Neuronal stem cell (in vitro differentiated cells): ENCODE data around the gene LPAR5.

Source experiments
- DNase-seq: peaks from one replicate; pipeline ENCODE4 v3.0.0-alpha.2; 2013; ENCODE audit warnings: low spot score
- H2AFZ ChIP-seq: one replicate; pipeline ENCODE4 v1.6.1; 2013; ENCODE audit warnings: mild to moderate bottlenecking, low read length, inconsistent platforms
- H2AK5ac ChIP-seq: 2 replicates; pipeline ENCODE4 v1.6.1; 2013; ENCODE audit warnings: low read depth, mild to moderate bottlenecking, inconsistent platforms, low read length, moderate library complexity, mixed read lengths
- H2BK120ac ChIP-seq: 2 replicates; pipeline ENCODE4 v1.6.1; 2013; ENCODE audit warnings: low read depth, mild to moderate bottlenecking, inconsistent platforms, low read length, moderate library complexity, mixed read lengths
- H2BK12ac ChIP-seq: one replicate; pipeline ENCODE4 v1.6.1; 2013; ENCODE audit warnings: low read length, inconsistent platforms
- H2BK15ac ChIP-seq: 2 replicates; pipeline ENCODE4 v1.6.1; 2013; ENCODE audit warnings: mild to moderate bottlenecking, low read length, inconsistent platforms, mixed read lengths
- H2BK5ac ChIP-seq: one replicate; pipeline ENCODE4 v1.6.1; 2013; ENCODE audit warnings: inconsistent platforms, mild to moderate bottlenecking, low read length, moderate library complexity
- H3K14ac ChIP-seq: one replicate; pipeline ENCODE4 v1.6.1; 2013; ENCODE audit warnings: low read length, inconsistent platforms
- H3K18ac ChIP-seq: 2 replicates; pipeline ENCODE4 v1.6.1; 2013; ENCODE audit warnings: low read length, inconsistent platforms
- H3K23ac ChIP-seq: 2 replicates; pipeline ENCODE4 v1.6.1; 2013; ENCODE audit warnings: low read depth, mild to moderate bottlenecking, mixed read lengths, low read length, inconsistent platforms; ENCODE audit not compliant: poor library complexity
- H3K27ac ChIP-seq: replicated peaks from 3 replicates; pipeline ENCODE4 v1.5.1; 2013; ENCODE audit warnings: low read length, inconsistent platforms
- H3K27me3 ChIP-seq, 3 experiments: 2 replicates each; pipeline ENCODE4 v1.6.1; 2013; ENCODE audit warnings: low read length in 3 of 3, mild to moderate bottlenecking in 2 of 3, inconsistent platforms in 1 of 3, low read depth in 1 of 3, mixed read lengths in 1 of 3, moderate library complexity in 1 of 3; ENCODE audit not compliant: control insufficient read depth in 3 of 3, insufficient read depth in 3 of 3
- H3K36me3 ChIP-seq, 2 donors: replicated peaks in 1 of 2; 2 replicates each; pipeline ENCODE4 v1.6.1; 2013; ENCODE audit warnings: low read length in 2 of 2; ENCODE audit not compliant: control insufficient read depth in 2 of 2, insufficient read depth in 2 of 2
- H3K4ac ChIP-seq: 2 replicates; pipeline ENCODE4 v1.6.1; 2013; ENCODE audit warnings: inconsistent platforms, mild to moderate bottlenecking, low read length, moderate library complexity
- H3K4me1 ChIP-seq, 2 donors: 1 replicate in 1 of 2; 2 replicates in 1 of 2; pipeline ENCODE4 v1.6.1; 2013; ENCODE audit warnings: low read length in 2 of 2, low read depth in 1 of 2; ENCODE audit not compliant: control insufficient read depth in 2 of 2, insufficient read depth in 1 of 2
- H3K4me2 ChIP-seq: one replicate; pipeline ENCODE4 v1.6.1; 2013; ENCODE audit warnings: mild to moderate bottlenecking, low read length, inconsistent platforms; ENCODE audit not compliant: insufficient read depth, poor library complexity, severe bottlenecking
- H3K4me3 ChIP-seq, 2 donors: 2 replicates each; pipeline ENCODE4 v1.5.1; 2013; ENCODE audit warnings: low read length in 2 of 2, mild to moderate bottlenecking in 2 of 2, inconsistent platforms in 1 of 2, moderate library complexity in 1 of 2
- H3K79me1 ChIP-seq: one replicate; pipeline ENCODE4 v1.6.1; 2013; ENCODE audit warnings: low read depth, mild to moderate bottlenecking, inconsistent platforms, low read length, moderate library complexity
- H3K9ac ChIP-seq: one replicate; pipeline ENCODE4 v1.6.1; 2013; ENCODE audit warnings: mild to moderate bottlenecking, low read depth, low read length, inconsistent platforms; ENCODE audit not compliant: poor library complexity
- H3K9me3 ChIP-seq, 2 donors: replicated peaks in 1 of 2; 2 replicates each; pipeline versions ENCODE3 to v1.6.1; 2013; ENCODE audit warnings: low read length in 2 of 2, mild to moderate bottlenecking in 2 of 2, inconsistent platforms in 1 of 2, low read depth in 1 of 2, mixed read lengths in 1 of 2, moderate library complexity in 1 of 2; ENCODE audit not compliant: control insufficient read depth in 2 of 2, insufficient read depth in 1 of 2
- H4K8ac ChIP-seq: one replicate; pipeline ENCODE4 v1.6.1; 2013; ENCODE audit warnings: low read depth, mild to moderate bottlenecking, inconsistent platforms, low read length, moderate library complexity
- H4K91ac ChIP-seq: one replicate; pipeline ENCODE4 v1.6.1; 2013; ENCODE audit warnings: low read length, low read depth, mild to moderate bottlenecking, inconsistent platforms; ENCODE audit not compliant: poor library complexity
- WGBS, 2 donors: extraction: QIAGEN DNeasy Blood & Tissue Kit; methylation state at CpG; one replicate each; pipeline ENCODE4 v1.1.7; 2013; ENCODE audit warnings: missing lambda C conversion rate in 2 of 2, mixed read lengths in 1 of 2; ENCODE audit not compliant: insufficient read length in 2 of 2, insufficient replicate concordance in 1 of 2; ENCODE audit errors: extremely low coverage in 2 of 2; 5-methylcytosine and 5-hydroxymethylcytosine counted together

Gene LPAR5

GRCh38 chr12:6650832-6651231 lies 15.1 kb upstream of the LPAR5 start:
- Histone ChIP-seq H2BK15ac (no peak overlapping the region), H3K27ac (no peak overlapping the region), H2AFZ (no peak overlapping the region), H3K27me3 (no peaks in the 10 kb centered on the region), H3K14ac (no peak overlapping the region), H3K9ac (no peak overlapping the region), H4K91ac (no peak overlapping the region), H2BK5ac (no peak overlapping the region), H3K9me3 (peaks cover 1 to 14% of the 10 kb centered on the region in 2 donors), H3K23ac (no peak overlapping the region), H3K4me1 (no peaks in the 10 kb centered on the region), H2AK5ac (no peak overlapping the region), H2BK120ac (no peak overlapping the region), H4K8ac (no peak overlapping the region), H3K79me1 (no peaks in the 10 kb centered on the region), H3K4me3 (peak overlapping the region in 1 of 2 donors; percentile 35), H3K18ac (no peak overlapping the region), H3K4me2 (no peak overlapping the region), H2BK12ac (no peak overlapping the region), H3K36me3 (peaks cover 28 to 83% of the 10 kb centered on the region in 2 donors), H3K4ac (no peak overlapping the region)
- WGBS, 2 donors = no CpG with 5 or more reads among the region's 8 CpGs
- DNase-seq = no peak

GRCh38 chr12:6647083-6647604 lies 11.4 kb upstream of the LPAR5 start, which contains the start of gene ACRBP:
TSS of gene ACRBP (minus strand) at chr12:6647432. CDS start at chr12:6647366, 66 bp downstream.
- Histone ChIP-seq H4K91ac (no peak within 1 kb of the TSS), H3K27ac (no peak within 1 kb of the TSS), H3K27me3 (no peaks in the 10 kb centered on the region), H3K79me1 (no peaks in the 10 kb centered on the region), H3K4me1 (no peaks in the 10 kb centered on the region), H3K9me3 (peaks cover 4 to 39% of the 10 kb centered on the region in 2 donors), H2BK15ac (no peak within 1 kb of the TSS), H3K9ac (peak within 1 kb of the TSS; percentile 83), H4K8ac (no peak within 1 kb of the TSS), H3K18ac (peak within 1 kb of the TSS; percentile 84), H2AFZ (no peak within 1 kb of the TSS), H3K14ac (no peak within 1 kb of the TSS), H2BK120ac (no peak within 1 kb of the TSS), H3K23ac (peak within 1 kb of the TSS; percentile 22), H3K4me3 (peak within 1 kb of the TSS in 1 of 2 donors; percentile 68), H2AK5ac (peak within 1 kb of the TSS; percentile 47), H3K36me3 (peaks cover 17 to 47% of the 10 kb centered on the region in 2 donors), H3K4ac (no peak within 1 kb of the TSS), H2BK12ac (no peak within 1 kb of the TSS), H3K4me2 (peak within 1 kb of the TSS; percentile 36), H2BK5ac (no peak within 1 kb of the TSS)
- WGBS, 2 donors = no CpG with 5 or more reads among the region's 38 CpGs
- peak; percentile 50 for DNase-seq

- Histone ChIP-seq H3K23ac (peak overlapping the region; percentile 22), H3K27ac (no peak overlapping the region)
- DNase-seq = no peak
Measured at GRCh38 chr12:6646276-6647082, 10.7 kb upstream of the LPAR5 start.

GRCh38 chr12:6644903-6645302 lies 9.1 kb upstream of the LPAR5 start:
- Histone ChIP-seq H3K4me3 (no peak overlapping the region), H4K91ac (no peak overlapping the region), H2BK5ac (no peak overlapping the region), H4K8ac (no peak overlapping the region), H3K14ac (no peak overlapping the region), H2AFZ (peak overlapping the region; percentile 51), H3K4me2 (no peak overlapping the region), H3K23ac (no peak overlapping the region), H2BK15ac (no peak overlapping the region), H3K27ac (no peak overlapping the region), H2BK12ac (no peak overlapping the region), H3K9ac (no peak overlapping the region), H3K27me3 (no peaks in the 10 kb centered on the region), H3K9me3 (peaks cover 4 to 39% of the 10 kb centered on the region in 2 donors), H3K4ac (no peak overlapping the region), H2AK5ac (no peak overlapping the region), H2BK120ac (no peak overlapping the region), H3K36me3 (peaks cover 2 to 25% of the 10 kb centered on the region in 2 donors), H3K79me1 (no peaks in the 10 kb centered on the region), H3K4me1 (no peaks in the 10 kb centered on the region), H3K18ac (no peak overlapping the region)
- no CpG with 5 or more reads among the region's 5 CpGs for WGBS, 2 donors
- DNase-seq = no peak

More at GRCh38 chr12:6646276-6647082, 10.7 kb upstream of the LPAR5 start:
- Histone ChIP-seq H3K27me3 (no peaks in the 10 kb centered on the region), H3K4ac (no peak overlapping the region), H2AFZ (no peak overlapping the region), H2BK5ac (no peak overlapping the region), H3K18ac (peak overlapping the region; percentile 52), H3K9ac (peak overlapping the region; percentile 83), H3K9me3 (peaks cover 4 to 39% of the 10 kb centered on the region in 2 donors), H2AK5ac (peak overlapping the region; percentile 47), H3K14ac (no peak overlapping the region), H4K8ac (no peak overlapping the region), H3K4me2 (peak overlapping the region; percentile 36), H3K79me1 (no peaks in the 10 kb centered on the region), H4K91ac (no peak overlapping the region), H2BK120ac (no peak overlapping the region), H3K36me3 (peaks cover 14 to 40% of the 10 kb centered on the region in 2 donors), H3K4me1 (no peaks in the 10 kb centered on the region), H2BK12ac (no peak overlapping the region), H3K4me3 (peak overlapping the region in 1 of 2 donors; percentile 68), H2BK15ac (no peak overlapping the region)
- WGBS, 2 donors = no CpG with 5 or more reads among the region's 28 CpGs
